Ecto neural progenitor cell (in vitro differentiated cells): Measurements from ENCODE around the gene HM13.
"Not testable (repeated sequence)": the region's sequence is repeated elsewhere in the genome, so short reads cannot be mapped to it uniquely, and the experiment has no call there.

Experiments used
- DNase-seq: peaks from one replicate; pipeline ENCODE4 v3.0.0-alpha.2; 2018; ENCODE audit warnings: low spot score

The HM13 gene

DNA sequence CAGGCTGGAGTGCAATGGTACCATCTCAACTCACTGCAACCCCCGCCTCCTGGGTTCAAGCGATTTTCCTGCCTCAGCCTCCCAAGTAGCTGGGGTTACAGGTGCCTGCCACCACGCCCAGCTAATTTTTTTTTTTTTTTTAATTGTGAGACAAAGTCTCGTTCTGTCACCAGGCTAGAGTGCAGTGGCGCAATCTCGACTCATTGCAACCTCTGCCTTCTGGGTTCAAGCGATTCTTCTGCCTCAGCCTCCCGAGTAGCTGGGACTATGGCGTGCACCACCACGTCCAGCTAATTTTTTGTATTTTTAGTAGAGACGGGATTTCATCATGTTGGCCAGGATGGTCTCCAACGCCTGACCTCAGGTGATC is 98.0 kb downstream of the HM13 start:
- not testable (repeated sequence) for DNase-seq

DNA sequence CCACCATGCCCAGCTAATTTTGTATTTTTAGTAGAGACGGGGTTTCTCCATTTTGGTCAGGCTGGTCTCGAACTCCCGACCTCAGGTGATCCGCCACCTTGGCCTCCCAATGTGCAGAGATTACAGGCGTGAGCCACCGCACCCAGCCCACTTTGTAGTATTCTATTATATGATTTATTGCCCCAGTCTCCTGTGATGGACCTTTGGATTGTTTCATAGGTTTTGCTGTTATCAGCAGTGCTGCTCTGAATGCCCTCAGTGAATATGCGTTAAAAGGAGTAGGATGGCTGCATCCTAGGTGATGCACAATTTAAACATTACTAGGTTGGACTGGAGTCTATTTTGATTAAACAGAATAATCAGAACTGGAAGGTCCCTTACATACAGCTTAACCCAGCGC is 101.2 kb downstream of the HM13 start:
- no peak for DNase-seq

DNA sequence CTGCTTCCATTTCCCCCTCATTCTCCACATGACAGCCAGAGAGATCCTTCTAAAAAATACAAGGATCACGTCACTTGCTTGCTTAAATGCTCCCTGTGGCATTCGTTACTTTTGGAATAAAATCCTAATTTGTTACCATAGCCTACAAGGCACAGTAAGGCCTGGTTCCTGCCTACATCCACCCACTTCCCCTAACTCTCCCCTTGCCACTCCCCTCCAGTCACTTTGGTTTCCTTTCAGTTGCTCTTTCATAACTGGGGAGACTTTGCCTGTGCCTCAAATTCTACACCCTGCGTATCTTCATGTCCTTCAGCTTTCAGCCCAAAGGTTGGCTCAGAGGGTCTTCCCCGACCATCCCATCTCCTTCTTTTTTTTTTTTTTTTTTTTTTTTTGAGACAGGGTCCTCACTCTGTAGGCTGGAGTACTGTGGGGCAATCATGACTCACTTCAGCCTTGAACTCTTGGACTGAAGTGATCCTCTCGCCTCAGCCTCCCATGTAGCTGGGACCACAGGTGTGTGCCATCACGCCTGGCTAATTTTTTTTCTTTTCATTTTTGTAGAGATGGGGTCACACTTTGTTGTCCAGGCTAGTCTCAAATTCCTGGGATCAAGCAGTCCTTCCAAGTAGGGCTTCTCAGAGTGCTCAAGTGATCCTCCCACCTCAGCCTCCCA is 103.3 kb downstream of the HM13 start:
- no peak for DNase-seq
